Measurements from ENCODE around the gene FGF8. TPM values are rescaled to one million over a fixed set of nuclear protein-coding genes. Genes with fewer than 3 reads are reported as not detected.

The FGF8 gene
- total and polyA plus RNA-seq, 2 of the 8 experiments (the other 6 are each of a cell fraction or from before 2014, with no cell fraction given), result 1.1 to 3.9 TPM

DNA sequence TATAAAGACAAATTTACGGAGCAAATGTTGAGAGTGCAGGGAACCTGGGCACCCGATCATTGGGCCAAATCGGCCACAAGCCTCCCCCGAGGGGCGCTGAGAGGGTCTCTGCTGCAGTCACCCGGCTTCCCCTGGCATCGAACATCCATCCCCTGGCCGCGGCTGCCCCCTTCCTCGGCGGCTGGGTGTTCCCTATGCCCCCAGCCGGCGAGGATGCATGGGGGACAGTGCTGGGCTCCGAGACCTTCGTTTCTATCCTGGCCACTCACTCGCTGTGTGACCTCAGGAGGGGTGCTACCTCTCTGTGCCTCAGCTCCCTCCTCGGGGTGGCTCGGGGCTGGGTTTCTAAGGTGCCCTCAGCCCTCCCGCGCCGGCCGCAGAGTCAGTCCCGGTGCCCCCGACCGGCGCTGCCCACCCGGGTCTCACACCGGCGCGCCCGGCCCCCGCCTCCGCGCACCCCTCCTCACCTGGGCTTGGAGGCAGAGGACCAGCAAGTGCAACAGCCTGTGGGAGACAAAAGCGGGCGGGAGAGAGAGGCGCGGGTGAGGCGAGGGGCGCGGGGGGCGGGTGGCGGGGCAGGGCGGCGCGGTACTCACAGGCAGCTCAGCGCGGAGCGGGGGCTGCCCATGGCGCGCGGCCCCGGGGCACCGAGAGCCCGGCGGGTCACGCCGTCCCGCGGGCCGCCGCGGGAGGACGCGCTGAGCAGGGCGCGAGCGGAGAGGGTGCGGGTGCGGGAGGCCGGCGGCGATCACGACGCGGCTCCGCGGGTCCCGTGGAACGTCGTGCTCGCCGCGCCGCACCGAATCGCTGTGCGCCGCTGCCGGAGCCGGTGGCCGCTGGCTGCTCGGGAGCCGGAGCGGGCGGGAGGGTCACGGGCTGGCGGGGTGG lies at the start of gene FGF8 (continued):
- TF ChIP-seq, protein P1, sequence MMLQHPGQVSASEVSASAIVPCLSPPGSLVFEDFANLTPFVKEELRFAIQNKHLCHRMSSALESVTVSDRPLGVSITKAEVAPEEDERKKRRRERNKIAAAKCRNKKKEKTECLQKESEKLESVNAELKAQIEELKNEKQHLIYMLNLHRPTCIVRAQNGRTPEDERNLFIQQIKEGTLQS (IDR thresholded peaks at IDR 0.05; ENCODE audit: insufficient read depth, low read depth, low read length), result no peak
- TF ChIP-seq ZNF274 (IDR thresholded peaks at IDR 0.05; ENCODE audit: borderline replicate concordance, extremely low read depth, low read length), result no peak
- peak; percentile 67 for TF ChIP-seq EZH2 (IDR thresholded peaks at IDR 0.05; ENCODE audit: low read depth, low read length, severe bottlenecking)

All from H1 (cell line).